Coronary artery (tissue), 2 donors: ENCODE data around the gene VWA8.
A peak's percentile ranks its signal among the peaks of the same experiment; 100 is the strongest.

Source experiments
- DNase-seq: peaks from one replicate; pipeline ENCODE4 v3.0.0-alpha.2; 2017; ENCODE audit warnings: low spot score
- H3K27ac ChIP-seq, 2 donors: fragments of 200-600 bp; sonication (generic); one replicate each; pipeline ENCODE4 v1.5.1; 2016 to 2019
- H3K4me3 ChIP-seq: fragments of 200-600 bp; sonication (generic); 2 replicates; pipeline ENCODE4 v1.5.1; 2016; ENCODE audit warnings: mild to moderate bottlenecking, moderate library complexity
- TF ChIP-seq, protein P1 (sequence below): fragments of 200-600 bp; sonication (generic); IDR thresholded peaks from one replicate; pipeline ENCODE4 v1.5.1; 2019; ENCODE audit warnings: antibody characterized with exemption

The VWA8 gene

DNA sequence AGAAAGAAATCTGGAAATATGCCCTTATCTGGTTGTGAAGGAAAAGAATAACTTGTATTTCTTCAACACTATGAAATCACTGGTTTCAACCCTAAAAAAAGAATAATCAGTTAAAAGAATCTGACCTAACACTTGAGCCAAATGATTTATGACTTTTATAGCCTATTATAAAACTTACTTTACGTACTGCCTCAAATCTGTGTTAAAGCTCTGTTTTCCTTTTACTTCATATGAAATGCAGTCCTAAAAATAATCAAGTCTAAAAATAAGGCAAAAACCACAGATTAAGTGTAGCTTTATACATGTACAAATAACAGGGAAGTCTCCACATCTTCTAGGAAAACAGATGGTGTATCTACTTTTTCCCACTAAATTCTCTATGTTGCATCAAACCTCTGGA, 101.3 kb downstream of the VWA8 start:
- no peak overlapping the region for H3K4me3 ChIP-seq
- H3K27ac ChIP-seq, result no peak overlapping the region
- DNase-seq, result no peak
- TF ChIP-seq, protein P1, sequence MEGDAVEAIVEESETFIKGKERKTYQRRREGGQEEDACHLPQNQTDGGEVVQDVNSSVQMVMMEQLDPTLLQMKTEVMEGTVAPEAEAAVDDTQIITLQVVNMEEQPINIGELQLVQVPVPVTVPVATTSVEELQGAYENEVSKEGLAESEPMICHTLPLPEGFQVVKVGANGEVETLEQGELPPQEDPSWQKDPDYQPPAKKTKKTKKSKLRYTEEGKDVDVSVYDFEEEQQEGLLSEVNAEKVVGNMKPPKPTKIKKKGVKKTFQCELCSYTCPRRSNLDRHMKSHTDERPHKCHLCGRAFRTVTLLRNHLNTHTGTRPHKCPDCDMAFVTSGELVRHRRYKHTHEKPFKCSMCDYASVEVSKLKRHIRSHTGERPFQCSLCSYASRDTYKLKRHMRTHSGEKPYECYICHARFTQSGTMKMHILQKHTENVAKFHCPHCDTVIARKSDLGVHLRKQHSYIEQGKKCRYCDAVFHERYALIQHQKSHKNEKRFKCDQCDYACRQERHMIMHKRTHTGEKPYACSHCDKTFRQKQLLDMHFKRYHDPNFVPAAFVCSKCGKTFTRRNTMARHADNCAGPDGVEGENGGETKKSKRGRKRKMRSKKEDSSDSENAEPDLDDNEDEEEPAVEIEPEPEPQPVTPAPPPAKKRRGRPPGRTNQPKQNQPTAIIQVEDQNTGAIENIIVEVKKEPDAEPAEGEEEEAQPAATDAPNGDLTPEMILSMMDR, result no peak

DNA sequence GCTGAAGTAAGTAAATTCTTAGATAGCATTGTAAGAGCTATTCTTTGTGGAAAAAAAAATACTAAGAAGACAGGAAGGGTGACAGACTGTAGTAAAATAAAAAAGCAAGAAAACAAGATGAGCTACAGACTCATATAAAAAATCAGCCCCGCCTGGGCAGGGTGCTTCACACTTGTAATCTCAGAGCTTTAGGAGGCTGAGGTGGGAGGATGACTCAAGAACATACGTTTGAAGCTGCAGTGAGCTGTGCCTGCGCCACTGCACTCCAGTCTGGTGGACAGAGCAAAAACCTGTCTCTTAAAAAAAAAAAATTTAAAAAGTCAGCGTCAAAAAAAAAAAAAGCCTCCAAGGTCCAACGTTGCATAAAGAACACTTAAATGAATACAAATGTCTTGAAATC, 102.1 kb downstream of the VWA8 start:
- TF ChIP-seq, protein P1, result no peak
- no peak overlapping the region for H3K27ac ChIP-seq
- H3K4me3 ChIP-seq, result no peak overlapping the region
- no peak for DNase-seq

- TF ChIP-seq, protein P1, result no peak
Measured at GRCh38 chr13:41854758-41855157, 106.2 kb downstream of the VWA8 start.

DNA sequence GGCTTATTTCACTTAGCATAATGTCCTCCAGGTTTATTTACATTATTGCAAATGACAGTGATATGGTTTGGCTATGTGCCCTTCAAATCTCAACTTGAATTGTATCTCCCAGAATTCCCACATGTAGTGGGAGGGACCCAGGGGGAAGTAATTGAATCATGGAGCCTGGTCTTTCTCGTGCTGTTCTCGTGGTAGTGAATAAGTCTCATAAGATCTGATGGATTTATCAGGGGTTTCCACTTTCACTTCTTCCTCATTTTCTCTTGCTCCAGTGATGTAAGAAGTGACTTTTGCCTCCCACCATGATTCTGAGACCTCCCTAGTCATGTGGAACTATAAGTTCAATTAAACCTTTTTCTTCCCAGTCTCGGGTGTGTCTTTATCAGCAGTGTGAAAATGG, 109.6 kb downstream of the VWA8 start:
- TF ChIP-seq, protein P1, result no peak
- no peak overlapping the region for H3K27ac ChIP-seq
- DNase-seq, result no peak
- no peak overlapping the region for H3K4me3 ChIP-seq

More at GRCh38 chr13:41854758-41855157, 106.2 kb downstream of the VWA8 start:
- Histone ChIP-seq H3K4me3 (no peak overlapping the region), H3K27ac (no peak overlapping the region)
- DNase-seq, result no peak

DNA sequence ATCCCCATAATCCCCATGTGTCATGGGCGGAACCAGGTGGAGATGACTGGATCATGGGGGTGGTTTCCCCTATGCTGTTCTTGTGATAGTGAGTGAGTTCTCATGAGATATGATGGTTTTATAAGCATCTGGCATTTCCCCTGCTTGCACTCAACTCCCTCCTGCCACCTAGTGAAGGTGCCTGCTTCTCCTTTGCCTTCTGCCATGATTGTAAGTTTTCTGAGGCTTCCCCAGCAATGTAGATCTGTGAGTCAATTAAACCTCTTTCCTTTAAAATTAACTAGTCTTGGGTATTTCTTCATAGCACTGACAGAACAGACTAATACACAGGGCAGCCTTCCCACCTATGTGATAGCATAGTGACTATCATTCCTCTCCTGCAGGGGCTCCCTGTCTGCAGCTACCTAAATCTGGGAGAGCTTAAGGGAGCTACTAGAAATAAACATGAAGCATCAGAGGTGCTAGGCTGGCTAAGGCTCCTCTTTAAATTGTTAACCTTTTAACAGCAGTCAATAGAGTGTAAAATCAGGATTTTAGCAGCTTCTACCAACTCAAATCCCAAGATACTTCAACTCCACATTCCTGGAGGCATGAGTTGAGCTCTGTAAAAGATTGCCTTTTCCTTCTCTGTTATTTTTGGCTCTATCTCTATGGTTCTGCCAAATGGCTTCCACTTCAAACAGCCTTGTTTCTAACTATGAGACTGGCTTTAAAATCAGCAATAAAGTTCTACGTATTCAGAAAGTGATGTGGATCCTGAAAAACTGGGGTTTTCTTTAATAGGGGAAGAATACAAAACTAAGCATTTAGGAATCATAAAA, 112.3 kb downstream of the VWA8 start:
- DNase-seq, result no peak
- Histone ChIP-seq H3K27ac (peak overlapping the region in 1 of 2 donors; percentile 63), H3K4me3 (no peak overlapping the region)
- TF ChIP-seq, protein P1, result no peak

DNA sequence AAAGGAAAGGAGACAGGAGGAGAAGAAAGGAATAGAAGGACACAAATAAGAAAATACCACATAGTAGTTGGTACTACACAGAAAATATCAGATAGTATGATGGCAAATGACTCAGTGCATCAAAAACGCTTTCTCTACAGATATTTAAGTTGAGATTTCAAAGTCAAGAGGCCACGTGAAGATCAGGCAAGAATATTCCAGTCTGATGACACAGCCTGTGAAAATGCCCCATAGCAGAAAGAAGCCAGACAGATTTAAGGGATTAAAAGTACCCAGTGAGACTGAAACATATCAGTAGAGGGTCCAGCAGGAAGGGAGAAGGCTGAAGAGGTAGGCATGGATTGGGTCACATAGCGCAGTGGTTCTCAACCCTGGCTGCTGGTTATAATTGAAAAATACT, 113.7 kb downstream of the VWA8 start:
- Histone ChIP-seq H3K27ac (no peak overlapping the region), H3K4me3 (no peak overlapping the region)
- TF ChIP-seq, protein P1, result no peak
- DNase-seq, result no peak

- no peak overlapping the region for H3K27ac ChIP-seq
- no peak overlapping the region for H3K4me3 ChIP-seq
- DNase-seq, result no peak
- TF ChIP-seq, protein P1, result no peak
Measured at GRCh38 chr13:41842036-41842620, 118.8 kb downstream of the VWA8 start.
